HG03139 (cell line): Measurements from ENCODE around the gene GBX2.
"Not testable (repeated sequence)": the region's sequence is repeated elsewhere in the genome, so short reads cannot be mapped to it uniquely, and the experiment has no call there.

ENCODE experiments used
- ATAC-seq: cut with Tn5 transposase; IDR thresholded peaks from one replicate; pipeline ENCODE4 v1.9.1; 2021; ENCODE audit not compliant: unreplicated experiment

GBX2 gene

GRCh38 chr2:236156860-236157194 is 11.4 kb downstream of the GBX2 start:
- ATAC-seq, result no peak

- no peak for ATAC-seq
Measured at GRCh38 chr2:236156095-236156859, 11.9 kb downstream of the GBX2 start.

GRCh38 chr2:236155406-236155805 is 12.8 kb downstream of the GBX2 start:
- ATAC-seq, result no peak

GRCh38 chr2:236146436-236146835 is 21.8 kb downstream of the GBX2 start:
- no peak for ATAC-seq

- ATAC-seq, result no peak
Measured at GRCh38 chr2:236143811-236144210, 24.4 kb downstream of the GBX2 start.

GRCh38 chr2:236141616-236142015 is 26.6 kb downstream of the GBX2 start:
- ATAC-seq, result not testable (repeated sequence)

GRCh38 chr2:236137066-236137465 is 31.1 kb downstream of the GBX2 start:
- ATAC-seq, result no peak

- no peak for ATAC-seq
Measured at GRCh38 chr2:236136538-236136937, 31.6 kb downstream of the GBX2 start.

GRCh38 chr2:236133410-236134012 is 34.7 kb downstream of the GBX2 start:
- no peak for ATAC-seq

- no peak for ATAC-seq
Measured at GRCh38 chr2:236131073-236131692, 37.0 kb downstream of the GBX2 start.

GRCh38 chr2:236130349-236130998 is 37.7 kb downstream of the GBX2 start:
- no peak for ATAC-seq

- ATAC-seq, result no peak
Measured at GRCh38 chr2:236129935-236130334, 38.3 kb downstream of the GBX2 start.

- no peak for ATAC-seq
Measured at GRCh38 chr2:236128321-236128720, 39.9 kb downstream of the GBX2 start.

GRCh38 chr2:236127010-236127409 is 41.2 kb downstream of the GBX2 start:
- no peak for ATAC-seq

GRCh38 chr2:236125541-236125940 is 42.6 kb downstream of the GBX2 start:
- no peak for ATAC-seq

GRCh38 chr2:236124182-236124893 is 43.8 kb downstream of the GBX2 start:
- no peak for ATAC-seq

GRCh38 chr2:236123716-236124115 is 44.5 kb downstream of the GBX2 start:
- ATAC-seq, result no peak

GRCh38 chr2:236122236-236122635 is 46.0 kb downstream of the GBX2 start:
- no peak for ATAC-seq

GRCh38 chr2:236121546-236121945 is 46.6 kb downstream of the GBX2 start:
- ATAC-seq, result no peak

GRCh38 chr2:236120829-236121228 is 47.4 kb downstream of the GBX2 start:
- no peak for ATAC-seq

GRCh38 chr2:236120141-236120601 is 48.0 kb downstream of the GBX2 start:
- no peak for ATAC-seq
